Measurements from ENCODE around the gene MAPK9. TPM values are rescaled to one million over a fixed set of nuclear protein-coding genes. Genes with fewer than 3 reads are reported as not detected.

The MAPK9 gene
- total RNA-seq, 6 donors from 2014 or later = 20.8 to 58.5 (median 33.4) TPM

DNA sequence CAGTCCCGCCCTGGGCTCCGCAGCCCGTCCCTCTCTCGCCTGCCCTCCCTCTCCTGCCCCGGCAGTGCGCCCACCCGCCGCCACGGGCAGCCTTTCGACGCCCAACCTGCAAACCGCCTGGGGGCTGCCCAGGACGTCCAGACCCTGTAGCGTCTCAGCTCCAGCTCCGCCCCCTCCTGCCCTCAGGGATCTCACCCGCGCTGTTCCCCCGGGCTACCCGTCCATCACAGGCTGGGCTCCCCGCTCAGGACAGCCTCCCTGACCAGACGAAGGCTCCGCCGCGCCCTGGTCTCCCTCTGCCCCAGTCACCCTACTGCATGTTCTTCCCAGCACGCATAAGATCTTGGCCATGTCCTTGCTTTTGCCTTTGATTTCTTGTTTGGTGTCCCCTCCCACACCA lies 84.3 kb downstream of the MAPK9 start:
- Histone ChIP-seq H3K9me3 (no peaks in the 10 kb centered on the region), H3K4me1 (peaks cover 5 to 18% (median 6%) of the 10 kb centered on the region in 4 donors), H3K27ac (no peak overlapping the region), H3K36me3 (no peaks in the 10 kb centered on the region), H3K4me3 (no peak overlapping the region), H3K27me3 (peaks cover 0 to 17% (median 9%) of the 10 kb centered on the region in 4 donors)
- DNase-seq = peak in 1 of 2 donors; percentile 56
- TF ChIP-seq EP300 (IDR thresholded peaks at IDR 0.05) (no peak), POLR2A (IDR thresholded peaks at IDR 0.05) (no peak), POLR2AphosphoS5 (IDR thresholded peaks at IDR 0.05) (no peak)
- TF ChIP-seq, protein P1, sequence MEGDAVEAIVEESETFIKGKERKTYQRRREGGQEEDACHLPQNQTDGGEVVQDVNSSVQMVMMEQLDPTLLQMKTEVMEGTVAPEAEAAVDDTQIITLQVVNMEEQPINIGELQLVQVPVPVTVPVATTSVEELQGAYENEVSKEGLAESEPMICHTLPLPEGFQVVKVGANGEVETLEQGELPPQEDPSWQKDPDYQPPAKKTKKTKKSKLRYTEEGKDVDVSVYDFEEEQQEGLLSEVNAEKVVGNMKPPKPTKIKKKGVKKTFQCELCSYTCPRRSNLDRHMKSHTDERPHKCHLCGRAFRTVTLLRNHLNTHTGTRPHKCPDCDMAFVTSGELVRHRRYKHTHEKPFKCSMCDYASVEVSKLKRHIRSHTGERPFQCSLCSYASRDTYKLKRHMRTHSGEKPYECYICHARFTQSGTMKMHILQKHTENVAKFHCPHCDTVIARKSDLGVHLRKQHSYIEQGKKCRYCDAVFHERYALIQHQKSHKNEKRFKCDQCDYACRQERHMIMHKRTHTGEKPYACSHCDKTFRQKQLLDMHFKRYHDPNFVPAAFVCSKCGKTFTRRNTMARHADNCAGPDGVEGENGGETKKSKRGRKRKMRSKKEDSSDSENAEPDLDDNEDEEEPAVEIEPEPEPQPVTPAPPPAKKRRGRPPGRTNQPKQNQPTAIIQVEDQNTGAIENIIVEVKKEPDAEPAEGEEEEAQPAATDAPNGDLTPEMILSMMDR (IDR thresholded peaks at IDR 0.05) = no peak
- no peak for ATAC-seq (ENCODE audit: low FRiP score in 2 of 2)
- WGBS, 2 donors = 32 to 35% methylated on average over 13 to 25 of the region's 25 CpGs

DNA sequence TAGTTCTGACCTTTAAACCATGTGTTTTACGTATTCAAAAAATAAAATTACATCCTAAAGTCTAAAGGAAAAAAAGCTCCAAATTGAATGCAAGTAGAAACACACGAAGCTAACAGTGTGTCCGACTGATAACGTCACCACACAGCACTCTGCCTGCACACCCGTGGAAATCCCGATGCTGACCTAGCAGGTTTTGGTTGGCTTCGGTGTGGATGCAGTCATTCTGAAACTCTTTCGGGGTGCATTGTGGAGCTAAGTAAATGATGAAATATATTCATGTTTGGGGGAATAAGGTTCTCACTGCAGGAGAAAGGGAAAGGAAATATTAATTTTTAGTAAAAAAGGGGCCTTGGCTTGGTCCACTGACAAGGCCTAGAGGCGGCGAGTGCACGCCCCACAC lies 84.9 kb downstream of the MAPK9 start:
- Histone ChIP-seq H3K4me1 (peaks cover 5 to 18% (median 6%) of the 10 kb centered on the region in 4 donors), H3K27me3 (peaks cover 0 to 17% (median 9%) of the 10 kb centered on the region in 4 donors), H3K4me3 (no peak overlapping the region), H3K9me3 (no peaks in the 10 kb centered on the region), H3K36me3 (no peaks in the 10 kb centered on the region), H3K27ac (no peak overlapping the region)
- no peak for DNase-seq
- ATAC-seq (ENCODE audit: low FRiP score in 2 of 2) = no peak
- WGBS, 2 donors = 83 to 88% methylated on average over 11 of the region's 11 CpGs
- TF ChIP-seq EP300 (IDR thresholded peaks at IDR 0.05) (no peak), POLR2AphosphoS5 (IDR thresholded peaks at IDR 0.05) (no peak), POLR2A (IDR thresholded peaks at IDR 0.05) (no peak)
- TF ChIP-seq, protein P1 (IDR thresholded peaks at IDR 0.05) = no peak

DNA sequence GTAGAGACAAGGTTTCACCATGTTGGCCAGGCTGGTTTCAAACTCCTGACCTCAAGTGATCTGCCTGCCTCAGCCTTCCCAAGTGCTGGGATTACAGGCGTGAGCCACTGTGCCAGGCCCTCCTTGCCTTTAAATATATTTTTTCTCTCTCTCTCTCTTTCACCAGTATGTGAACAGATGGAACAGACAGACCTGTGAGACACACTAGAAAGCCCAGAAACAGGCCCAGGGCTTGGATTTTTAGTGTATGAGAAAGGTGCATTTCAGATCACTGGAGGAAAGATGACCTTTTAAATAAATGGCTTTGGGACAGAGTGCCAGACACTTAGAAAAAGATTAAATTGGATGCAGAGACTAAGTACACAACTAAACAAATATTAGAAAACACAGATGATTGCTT lies 86.0 kb downstream of the MAPK9 start:
- TF ChIP-seq POLR2A (IDR thresholded peaks at IDR 0.05) (no peak), POLR2AphosphoS5 (IDR thresholded peaks at IDR 0.05) (no peak), EP300 (IDR thresholded peaks at IDR 0.05) (no peak)
- TF ChIP-seq, protein P1 (IDR thresholded peaks at IDR 0.05) = no peak
- no peak for DNase-seq
- no peak for ATAC-seq (ENCODE audit: low FRiP score in 2 of 2)

DNA sequence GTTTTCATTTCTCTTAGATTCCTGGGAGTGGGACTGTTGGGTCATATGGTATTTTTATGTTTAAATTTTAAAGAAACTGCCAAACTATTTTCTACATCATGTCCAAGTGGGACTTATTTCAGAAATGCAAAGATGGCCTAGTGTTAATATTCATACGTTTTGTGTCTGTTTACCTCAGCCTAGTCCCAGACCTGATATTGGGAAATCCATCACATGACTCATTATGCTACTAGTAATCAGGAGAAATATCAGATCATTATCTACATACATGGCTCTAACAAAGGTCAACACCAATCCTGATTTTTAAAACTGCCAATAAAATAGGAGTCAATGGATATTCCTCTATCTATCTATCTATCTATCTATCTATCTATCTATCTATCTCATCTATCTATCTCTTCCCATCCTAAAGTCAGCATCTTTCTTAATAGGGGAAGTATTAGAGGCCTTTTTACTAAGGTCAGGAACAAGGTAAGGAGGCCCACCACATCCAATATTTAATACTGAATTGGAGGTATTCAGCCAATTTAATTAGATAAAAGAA lies 87.5 kb downstream of the MAPK9 start:
- TF ChIP-seq POLR2A (IDR thresholded peaks at IDR 0.05) (no peak), POLR2AphosphoS5 (IDR thresholded peaks at IDR 0.05) (no peak), EP300 (IDR thresholded peaks at IDR 0.05) (no peak)
- TF ChIP-seq, protein P1 (IDR thresholded peaks at IDR 0.05) = no peak

More for the DNA sequence above, 86.0 kb downstream of the MAPK9 start:
- Histone ChIP-seq H3K4me1 (peaks cover 5 to 18% (median 6%) of the 10 kb centered on the region in 4 donors), H3K4me3 (no peak overlapping the region), H3K27ac (no peak overlapping the region), H3K27me3 (peaks cover 0 to 17% (median 9%) of the 10 kb centered on the region in 4 donors), H3K9me3 (no peaks in the 10 kb centered on the region), H3K36me3 (no peaks in the 10 kb centered on the region)
- 81 to 83% methylated on average over 1 of the region's 1 CpG for WGBS, 2 donors

More for the DNA sequence above, 87.5 kb downstream of the MAPK9 start:
- Histone ChIP-seq H3K27me3 (peaks cover 0 to 15% (median 7%) of the 10 kb centered on the region in 4 donors), H3K36me3 (no peaks in the 10 kb centered on the region), H3K4me3 (no peak overlapping the region), H3K4me1 (peaks cover 5 to 16% (median 6%) of the 10 kb centered on the region in 4 donors), H3K27ac (no peak overlapping the region), H3K9me3 (no peaks in the 10 kb centered on the region)
- ATAC-seq (ENCODE audit: low FRiP score in 2 of 2) = no peak
- WGBS, 2 donors = 71 to 86% methylated on average over 1 of the region's 1 CpG
- no peak for DNase-seq
